Heart right ventricle (tissue), 16 donors: Measurements from ENCODE around the gene PLEKHA7. TPM values are rescaled to one million over a fixed set of nuclear protein-coding genes. Genes with fewer than 3 reads are reported as not detected.
"Not testable (repeated sequence)": the region's sequence is repeated elsewhere in the genome, so short reads cannot be mapped to it uniquely, and the experiment has no call there.

Experiments
- ATAC-seq, 8 donors: fragments of 200-7000 bp; cut with Tn5 transposase; one replicate each; pipeline ENCODE4 v1.9.1; 2020; ENCODE audit warnings: mild to moderate bottlenecking in 8 of 8, moderate library complexity in 8 of 8, moderate number of reproducible peaks in 1 of 8
- DNase-seq, 2 donors: peaks; one replicate each; pipeline ENCODE4 v3.0.0-alpha.2; 2020
- H3K27ac ChIP-seq, 10 donors: fragments of 200-600 bp; sonication (generic) in 2 of 10; one replicate each; pipeline versions ENCODE4 v1.5.0 to v1.8.0; 2020 to 2022; ENCODE audit warnings: mild to moderate bottlenecking in 3 of 10
- H3K27me3 ChIP-seq, 7 donors: fragments of 200-600 bp; one replicate each; pipeline ENCODE4 v1.8.0; 2021 to 2022; ENCODE audit warnings: mild to moderate bottlenecking in 2 of 7
- H3K36me3 ChIP-seq, 9 donors: fragments of 200-600 bp; sonication (generic) in 1 of 9; one replicate each; pipeline versions ENCODE4 v1.5.0 to v1.8.0; 2020 to 2022; ENCODE audit warnings: mild to moderate bottlenecking in 2 of 9
- H3K4me1 ChIP-seq, 9 donors: fragments of 200-600 bp; sonication (generic) in 1 of 9; one replicate each; pipeline versions ENCODE4 v1.5.0 to v1.8.0; 2020 to 2022; ENCODE audit warnings: mild to moderate bottlenecking in 4 of 9
- H3K4me3 ChIP-seq, 10 donors: fragments of 200-600 bp; sonication (generic) in 2 of 10; one replicate each; pipeline versions ENCODE4 v1.5.0 to v1.8.0; 2020 to 2022; ENCODE audit warnings: mild to moderate bottlenecking in 7 of 10, moderate library complexity in 2 of 10
- H3K9me3 ChIP-seq, 11 donors: fragments of 200-600 bp in 10 of 11; sonication (generic) in 2 of 11; one replicate each; pipeline versions ENCODE4 v1.5.0 to v1.8.0; 2013 to 2022; ENCODE audit warnings: mild to moderate bottlenecking in 2 of 11, control low read depth in 1 of 11, moderate library complexity in 1 of 11
- CTCF ChIP-seq, 9 donors: fragments of 200-600 bp; sonication (generic) in 2 of 9; IDR thresholded peaks; one replicate each; pipeline versions ENCODE4 v1.5.0 to v1.8.0; 2021 to 2022; ENCODE audit warnings: antibody characterized with exemption in 9 of 9, mild to moderate bottlenecking in 5 of 9, moderate library complexity in 1 of 9
- WGBS, 2 donors: extraction: QIAGEN DNeasy Blood & Tissue Kit; methylation state at CpG; one replicate each; pipeline ENCODE4 v1.1.7; 2013; ENCODE audit warnings: inconsistent platforms in 1 of 2; 5-methylcytosine and 5-hydroxymethylcytosine counted together
- intact Hi-C, 10 donors: fragments of 100-400 bp; cut with DNase I; formaldehyde crosslinking; loops; one replicate each; pipeline versions ENCODE4 v1.11.1 to v1.14.2; 2022
- polyA plus RNA-seq, 2 donors: library from polyadenylated mRNA; stranded (reverse); fragments of 200-250 nt; gene quantifications; one replicate each; pipeline ENCODE4 v1.2.3, GENCODE V29; 2013
- total RNA-seq, 10 donors: library from RNA; stranded (reverse); fragmentation: NEBNext Ultra II Directional in 3 of 10; extraction: Animal tissue kit (Norgen Biotek cat#: 25700) in 3 of 10; gene quantifications; one replicate each; pipeline versions ENCODE4 v1.2.1 to v1.2.4, GENCODE V29; 2021 to 2023
- donor health status: Arrhythmogenic right ventricular cardiomyopathy.
- donor health status: ischemic (EF 13 %, LVEDD 7.1; RV severe dilation, severe dysfunction).
- donor health status: healthy with polysubstance abuse.
- donor health status: DM: no; HTN: yes; CAD: no.
- donor health status: DM: no; HTN: no; CAD: no.
- donor health status: ischemic (EF 25% LVEDD 6.9; RV normal size, moderate dysfunction).
- donor health status: ischemic (EF 25% LVEDD 5.7; RV mildly dilated, moderate dysfunction).
- donor health status: healthy.
- donor health status: DM: yes; HTN: yes; CAD: no.
- donor health status: Ischemic cardiomyopathy.
- donor health status: ischemic (EF 35%, LVEDD 5.7; RV mildly dilated, moderate dysfunction).
- donor health status: nonischemic (EF 11% LVEDD 7.7; RV severe dilation, severe dysfunction).
- donor health status: DM: yes; HTN: yes; CAD: no.
- donor health status: PGD.
- donor health status: ischemic (EF 29% LVEDD 5.4; RV normal size, mild dysfunction).
- donor health status: nonischemic (EF 23%, LVEDD 6.1; RV moderate dilation, normal function).

The PLEKHA7 gene
- total and polyA plus RNA-seq, 12 donors = 15.3 to 46.9 (median 24.0) TPM

GRCh38 chr11:17001806-17002205, 12.4 kb downstream of the PLEKHA7 start:
- intact Hi-C loops = no loop called here

GRCh38 chr11:17000987-17001386, 13.2 kb downstream of the PLEKHA7 start:
- Histone ChIP-seq H3K36me3 (no peaks in the 10 kb centered on the region), H3K4me3 (no peak overlapping the region), H3K9me3 (no peaks in the 10 kb centered on the region), H3K27ac (no peak overlapping the region), H3K27me3 (no peaks in the 10 kb centered on the region), H3K4me1 (peaks cover 5 to 23% (median 12%) of the 10 kb centered on the region in 9 donors)
- WGBS, 2 donors = 41 to 47% methylated on average over 2 of the region's 2 CpGs
- ATAC-seq (peak in 1 of 8 donors; percentile 39), DNase-seq (no peak)
- no peak for TF ChIP-seq CTCF (IDR thresholded peaks at IDR 0.05)
- intact Hi-C loops = no loop called here

More at GRCh38 chr11:17001806-17002205, 12.4 kb downstream of the PLEKHA7 start:
- no peaks in the 10 kb centered on the region for H3K9me3 ChIP-seq
- no peak overlapping the region for H3K4me3 ChIP-seq
- peaks cover 2 to 14% (median 5%) of the 10 kb centered on the region in 9 donors for H3K4me1 ChIP-seq
- no peaks in the 10 kb centered on the region for H3K27me3 ChIP-seq
- ATAC-seq (no peak), DNase-seq (no peak)
- TF ChIP-seq CTCF (IDR thresholded peaks at IDR 0.05) = no peak
- H3K36me3 ChIP-seq = no peaks in the 10 kb centered on the region
- no peak overlapping the region for H3K27ac ChIP-seq
- WGBS, 2 donors = 81 to 91% methylated on average over 3 of the region's 3 CpGs

- DNase-seq, H3K36me3 ChIP-seq, H3K4me3 ChIP-seq, H3K27ac ChIP-seq, H3K27me3 ChIP-seq, intact Hi-C loops, H3K9me3 ChIP-seq, ATAC-seq: not testable (repeated sequence)
- 95 to 96% methylated on average over 1 of the region's 1 CpG for WGBS, 2 donors
- H3K4me1 ChIP-seq = peaks cover 5 to 26% (median 16%) of the 10 kb centered on the region in 9 donors
Observed at GRCh38 chr11:17000253-17000652, 14.0 kb downstream of the PLEKHA7 start.

GRCh38 chr11:16999116-16999515, 15.1 kb downstream of the PLEKHA7 start:
- intact Hi-C loops = no loop called here
- no peak for ATAC-seq
- Histone ChIP-seq H3K4me1 (peaks cover 5 to 29% (median 16%) of the 10 kb centered on the region in 9 donors), H3K27ac (no peak overlapping the region), H3K9me3 (no peaks in the 10 kb centered on the region), H3K36me3 (no peaks in the 10 kb centered on the region), H3K4me3 (no peak overlapping the region), H3K27me3 (no peaks in the 10 kb centered on the region)
- no peak for DNase-seq
- no peak for TF ChIP-seq CTCF (IDR thresholded peaks at IDR 0.05)
- 78 to 84% methylated on average over 2 of the region's 2 CpGs for WGBS, 2 donors

- Histone ChIP-seq H3K27ac (peak overlapping the region in 1 of 10 donors; percentile 57), H3K36me3 (no peaks in the 10 kb centered on the region), H3K4me3 (no peak overlapping the region), H3K9me3 (no peaks in the 10 kb centered on the region), H3K27me3 (no peaks in the 10 kb centered on the region), H3K4me1 (peaks cover 5 to 29% (median 16%) of the 10 kb centered on the region in 9 donors)
- ATAC-seq (peak in 5 of 8 donors; percentile 35 to 84 (median 71)), DNase-seq (no peak)
- WGBS, 2 donors = 58 to 69% methylated on average over 7 of the region's 7 CpGs
- intact Hi-C loops = no loop called here
- TF ChIP-seq CTCF (IDR thresholded peaks at IDR 0.05) = no peak
Observed at GRCh38 chr11:16997624-16998023, 16.6 kb downstream of the PLEKHA7 start.
